Measurements from ENCODE around the gene TPR.

- TF ChIP-seq POLR2A (IDR thresholded peaks at IDR 0.05) = no peak
- no peak for TF ChIP-seq CTCF (IDR thresholded peaks at IDR 0.05)
These were observed 43.5 kb upstream of the TPR start for GRCh38 chr1:186418503-186418902.
